H1 (cell line): ENCODE measurements around the gene NR2F2. TPM values are rescaled to one million over a fixed set of nuclear protein-coding genes. Genes with fewer than 3 reads are reported as not detected.

ENCODE experiments used
- CTCF ChIA-PET: fragments of 300-600 bp; sonication (Branson Sonifier 250); formaldehyde crosslinking; loops from one replicate; lab custom pipeline; 2021; ENCODE audit not compliant: partially characterized antibody; lab: Charles Lee
- POLR2A ChIA-PET: fragments of 300-600 bp; sonication (Branson Sonifier 250); formaldehyde crosslinking; loops from one replicate; lab custom pipeline; 2021; ENCODE audit warnings: inconsistent platforms; ENCODE audit not compliant: partially characterized antibody; lab: Charles Lee
- DNase-seq, 2 experiments: peaks; one replicate each; pipeline versions ENCODE4 v3.0.0 to v3.0.0-alpha.2; 2010 to 2022; ENCODE audit warnings: low spot score in 2 of 2, low read depth in 1 of 2, mixed read lengths in 1 of 2
- FAIRE-seq: peaks from 2 replicates; lab custom pipeline; 2011; peaks lifted over from hg19 to GRCh38; lab: Jason Lieb, UNC
- H2AFZ ChIP-seq: 2 replicates; pipeline ENCODE4 v1.8.1; 2012; ENCODE audit warnings: low read length, inconsistent platforms
- H2AK5ac ChIP-seq: 2 replicates; pipeline ENCODE4 v1.6.1; 2013; ENCODE audit warnings: low read depth, low read length
- H2BK120ac ChIP-seq: replicated peaks from 2 replicates; pipeline ENCODE3; 2013; ENCODE audit warnings: low read depth, low read length, inconsistent platforms
- H2BK12ac ChIP-seq: 2 replicates; pipeline ENCODE4 v1.6.1; 2013; ENCODE audit warnings: low read depth, low read length
- H2BK15ac ChIP-seq: 2 replicates; pipeline ENCODE4 v1.6.1; 2013; ENCODE audit warnings: low read length
- H2BK20ac ChIP-seq: 2 replicates; pipeline ENCODE4 v1.6.1; 2013; ENCODE audit warnings: low read length
- H2BK5ac ChIP-seq: 2 replicates; pipeline ENCODE4 v1.6.1; 2013; ENCODE audit warnings: low read depth, low read length
- H3K14ac ChIP-seq: 2 replicates; pipeline ENCODE4 v1.6.1; 2013; ENCODE audit warnings: inconsistent platforms; ENCODE audit not compliant: insufficient read length
- H3K18ac ChIP-seq: 2 replicates; pipeline ENCODE4 v1.6.1; 2013; ENCODE audit warnings: low read length; ENCODE audit errors: extremely low read depth
- H3K23ac ChIP-seq: 2 replicates; pipeline ENCODE4 v1.6.1; 2013; ENCODE audit warnings: inconsistent platforms; ENCODE audit not compliant: insufficient read length
- H3K23me2 ChIP-seq: 2 replicates; pipeline ENCODE4 v1.6.1; 2013; ENCODE audit warnings: low read depth, low read length
- H3K27ac ChIP-seq: 2 replicates; pipeline ENCODE4 v1.6.1; 2011; ENCODE audit warnings: low read depth, low read length, inconsistent platforms
- H3K27me3 ChIP-seq, 4 experiments: replicated peaks in 1 of 4; 1 replicate in 1 of 4; 2 replicates in 3 of 4; pipeline versions ENCODE4 v1.6.1 to v1.8.1; 2011 to 2013; ENCODE audit warnings: low read length in 3 of 4, mild to moderate bottlenecking in 3 of 4, inconsistent platforms in 2 of 4, mixed read lengths in 2 of 4, moderate library complexity in 1 of 4; ENCODE audit not compliant: control insufficient read depth in 3 of 4, insufficient read depth in 3 of 4; ENCODE audit errors: extremely low read depth in 1 of 4
- H3K36me3 ChIP-seq, 4 experiments: 2 replicates each; pipeline versions ENCODE4 v1.6.1 to v1.8.1; 2011 to 2013; ENCODE audit warnings: mild to moderate bottlenecking in 4 of 4, low read length in 3 of 4, moderate library complexity in 2 of 4, control low read depth in 1 of 4, inconsistent platforms in 1 of 4; ENCODE audit not compliant: insufficient read depth in 4 of 4, control insufficient read depth in 2 of 4
- H3K4ac ChIP-seq: replicated peaks from 2 replicates; pipeline ENCODE3; 2013; ENCODE audit warnings: low read length, low read depth, mixed read lengths, inconsistent platforms; ENCODE audit not compliant: insufficient read length
- H3K4me1 ChIP-seq, 4 experiments: replicated peaks in 1 of 4; 1 replicate in 1 of 4; 2 replicates in 3 of 4; pipeline versions ENCODE4 v1.6.1 to v1.8.1; 2011 to 2013; ENCODE audit warnings: low read length in 3 of 4, inconsistent platforms in 2 of 4, mixed read lengths in 1 of 4; ENCODE audit not compliant: insufficient read depth in 4 of 4, control insufficient read depth in 3 of 4
- H3K4me2 ChIP-seq, 2 experiments: 2 replicates each; pipeline versions ENCODE4 v1.6.1 to v1.8.1; 2011 to 2013; ENCODE audit warnings: low read depth in 2 of 2, low read length in 2 of 2, control low read depth in 1 of 2, inconsistent platforms in 1 of 2, mild to moderate bottlenecking in 1 of 2; ENCODE audit not compliant: insufficient read depth in 1 of 2
- H3K4me3 ChIP-seq, 4 experiments: fragments of 200-600, 300-600 bp in 1 of 4; sonication (generic), shearing (Covaris generic), sonication (Bioruptor Twin) in 1 of 4; 2 replicates each; pipeline versions ENCODE4 v1.5.1 to v1.8.1; 2011 to 2016; ENCODE audit warnings: low read length in 4 of 4, low read depth in 3 of 4, control low read depth in 2 of 4, inconsistent platforms in 2 of 4, mild to moderate bottlenecking in 2 of 4, mixed read lengths in 1 of 4, moderate library complexity in 1 of 4; ENCODE audit not compliant: insufficient read depth in 2 of 4; ENCODE audit errors: extremely low read depth in 1 of 4
- H3K56ac ChIP-seq: replicated peaks from 2 replicates; pipeline ENCODE3; 2013; ENCODE audit warnings: low read depth, mild to moderate bottlenecking, mixed read lengths, low read length, inconsistent platforms; ENCODE audit not compliant: insufficient read length
- H3K79me1 ChIP-seq: 2 replicates; pipeline ENCODE4 v1.6.1; 2013; ENCODE audit warnings: low read depth, low read length, control low read depth
- H3K79me2 ChIP-seq, 2 experiments: 2 replicates each; pipeline versions ENCODE4 v1.6.1 to v1.8.1; 2012 to 2013; ENCODE audit warnings: low read length in 2 of 2, mild to moderate bottlenecking in 2 of 2, inconsistent platforms in 1 of 2; ENCODE audit not compliant: insufficient read depth in 2 of 2, control insufficient read depth in 1 of 2
- H3K9ac ChIP-seq, 4 experiments: replicated peaks in 1 of 4; 1 replicate in 1 of 4; 2 replicates in 3 of 4; pipeline versions ENCODE4 v1.6.1 to v1.8.1; 2011 to 2013; ENCODE audit warnings: low read depth in 3 of 4, low read length in 3 of 4, control low read depth in 2 of 4, mild to moderate bottlenecking in 2 of 4, moderate library complexity in 2 of 4, inconsistent platforms in 1 of 4; ENCODE audit errors: extremely low read depth in 1 of 4
- H3K9me3 ChIP-seq, 2 experiments: 2 replicates each; pipeline versions ENCODE4 v1.6.1 to v1.8.1; 2012 to 2013; ENCODE audit warnings: mild to moderate bottlenecking in 2 of 2, moderate library complexity in 2 of 2, control low read depth in 1 of 2, inconsistent platforms in 1 of 2, low read depth in 1 of 2, low read length in 1 of 2, mixed read lengths in 1 of 2; ENCODE audit not compliant: insufficient read depth in 2 of 2
- H4K20me1 ChIP-seq, 2 experiments: replicated peaks in 1 of 2; 2 replicates each; pipeline versions ENCODE3 to v1.8.1; 2011 to 2013; ENCODE audit warnings: inconsistent platforms in 2 of 2, low read length in 2 of 2, mild to moderate bottlenecking in 1 of 2; ENCODE audit not compliant: insufficient read depth in 2 of 2, control insufficient read depth in 1 of 2
- H4K5ac ChIP-seq: 2 replicates; pipeline ENCODE4 v1.6.1; 2013; ENCODE audit warnings: low read length, low read depth, mixed read lengths, inconsistent platforms; ENCODE audit not compliant: insufficient read length
- H4K8ac ChIP-seq: 2 replicates; pipeline ENCODE4 v1.8.0; 2013; ENCODE audit warnings: mild to moderate bottlenecking, moderate library complexity, low read length, inconsistent platforms; ENCODE audit not compliant: insufficient read depth; ENCODE audit errors: extremely low read depth
- H4K91ac ChIP-seq: replicated peaks from 2 replicates; pipeline ENCODE3; 2013; ENCODE audit warnings: low read length, mixed read lengths, inconsistent platforms; ENCODE audit not compliant: insufficient read length
- CBX8 ChIP-seq: fragments of 300-800, 300-1000 bp; sonication (generic); IDR thresholded peaks from 2 replicates; pipeline ENCODE4 v1.7.1; 2016; ENCODE audit warnings: low read depth, low read length, borderline replicate concordance
- CHD2 ChIP-seq: IDR thresholded peaks from 2 replicates; pipeline ENCODE4 v1.6.1; 2012; ENCODE audit warnings: low read length, improper control_type of control experiment
- CREB1 ChIP-seq: IDR thresholded peaks from 2 replicates; pipeline ENCODE4 v1.6.1; 2012; ENCODE audit warnings: inconsistent platforms
- KDM4A ChIP-seq: IDR thresholded peaks from one replicate; pipeline ENCODE4 v1.7.1; 2012; ENCODE audit warnings: low read depth, mild to moderate bottlenecking, moderate library complexity, low read length, inconsistent platforms; ENCODE audit not compliant: severe bottlenecking
- NRF1 ChIP-seq: IDR thresholded peaks from 2 replicates; pipeline ENCODE4 v1.6.1; 2011; ENCODE audit warnings: mild to moderate bottlenecking, low read depth, low read length, improper control_type of control experiment
- POLR2AphosphoS5 ChIP-seq: IDR thresholded peaks from 2 replicates; pipeline ENCODE4 v1.6.1; 2011; ENCODE audit warnings: low read depth, low read length
- RBBP5 ChIP-seq: IDR thresholded peaks from 2 replicates; pipeline ENCODE4 v1.7.1; 2012; ENCODE audit warnings: low read depth, mild to moderate bottlenecking, inconsistent platforms, low read length, moderate library complexity, borderline replicate concordance
- RNF2 ChIP-seq: fragments of 200-900, 300-1000 bp; sonication (generic); IDR thresholded peaks from 2 replicates; pipeline ENCODE4 v1.7.1; 2016; ENCODE audit warnings: borderline replicate concordance, low read depth, mild to moderate bottlenecking, antibody characterized with exemption, low read length; ENCODE audit not compliant: poor library complexity, severe bottlenecking; ENCODE audit errors: missing control alignments
- SP1 ChIP-seq: IDR thresholded peaks from 2 replicates; pipeline ENCODE4 v1.6.1; 2011; ENCODE audit warnings: low read depth, low read length
- TAF1 ChIP-seq: IDR thresholded peaks from 2 replicates; pipeline ENCODE4 v1.6.1; 2011; ENCODE audit warnings: mild to moderate bottlenecking, low read depth, low read length
- YY1 ChIP-seq: IDR thresholded peaks from 2 replicates; pipeline ENCODE4 v1.6.1; 2011; ENCODE audit warnings: low read depth, mild to moderate bottlenecking, low read length
- WGBS, 2 experiments: shearing (Covaris generic) in 1 of 2; methylation state at CpG; one replicate each; pipeline versions ENCODE4 v1.1.6 to v1.1.7; 2013 to 2015; ENCODE audit warnings: low lambda C conversion rate in 2 of 2, mixed read lengths in 2 of 2, inconsistent platforms in 1 of 2, low coverage in 1 of 2, missing lambda C conversion rate in 1 of 2; ENCODE audit not compliant: insufficient replicate concordance in 2 of 2, insufficient coverage in 1 of 2, insufficient read length in 1 of 2; ENCODE audit errors: extremely low coverage in 1 of 2, missing lambda C conversion rate in 1 of 2; 5-methylcytosine and 5-hydroxymethylcytosine counted together
- polyA plus RNA-seq, 7 experiments: library from polyadenylated mRNA; depleted of rRNA in 3 of 7; stranded (reverse) in 5 of 7; unstranded in 2 of 7; fragments of >200 nt in 5 of 7; fragments of 200-250 nt in 2 of 7; gene quantifications; 1 replicate in 5 of 7; 2 replicates in 1 of 7; 4 replicates in 1 of 7; pipeline versions ENCODE4 v1.2.1 to v1.2.3, GENCODE V29; 2011 to 2013; ENCODE audit warnings: missing spikeins in 2 of 7, mixed read lengths in 2 of 7
- total RNA-seq: library from RNA; stranded (reverse); fragmentation: NEBNext Ultra II Directional; extraction: Animal tissue kit (Norgen Biotek cat#: 25700); gene quantifications from 2 replicates; pipeline ENCODE4 v1.2.1, GENCODE V29; 2021

Gene NR2F2
- total and polyA plus RNA-seq, 2 of the 8 experiments (the other 6 are each of a cell fraction or from before 2014, with no cell fraction given), result 0.03 TPM; not detected in 1

DNA sequence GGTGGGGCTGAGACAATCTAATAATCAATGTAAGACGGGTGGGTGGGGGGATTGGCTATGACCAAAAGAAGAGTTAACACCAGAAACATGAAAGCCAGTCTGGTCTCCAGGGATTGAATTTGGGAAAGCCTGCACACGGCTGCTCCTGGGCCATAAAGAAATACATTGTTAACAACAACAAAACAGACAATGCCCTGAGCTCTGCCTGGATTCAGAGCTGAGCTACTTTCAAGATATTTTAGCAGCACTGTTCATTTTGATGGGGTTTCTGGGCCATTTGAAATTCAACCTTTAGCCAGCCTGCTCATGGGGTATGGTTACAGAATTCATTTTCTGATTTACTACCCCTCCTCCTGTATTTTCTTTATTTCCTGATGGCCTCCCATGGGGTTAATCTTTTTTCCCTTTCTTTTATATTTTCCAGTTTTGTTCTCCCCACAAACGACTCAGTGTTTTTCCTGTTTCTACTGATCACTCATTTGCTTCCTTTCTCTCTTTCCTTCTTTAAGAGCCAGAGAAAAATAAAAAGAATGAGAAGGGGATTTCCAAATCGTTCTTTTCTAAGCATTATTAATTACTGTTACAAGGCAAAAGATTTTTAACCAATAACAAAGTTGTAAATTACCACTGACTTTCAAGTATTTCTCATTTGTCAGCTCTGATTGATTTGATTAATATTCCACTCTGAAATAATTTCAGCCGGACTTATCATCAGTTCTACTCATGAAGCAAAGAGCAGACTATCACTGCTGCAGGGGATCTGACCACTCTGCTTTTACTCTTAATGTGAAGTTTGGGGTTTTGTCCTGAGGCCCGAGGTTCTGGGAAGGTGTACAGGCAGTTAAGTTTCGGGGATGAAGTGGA lies 19.6 kb downstream of the NR2F2 start:
- no peak overlapping the region for H3K4me2 ChIP-seq
- peak; percentile 64 for TF ChIP-seq RNF2
- TF ChIP-seq RBBP5, result no peak
- no peak for TF ChIP-seq CREB1
- TF ChIP-seq CBX8, result 0 out of 2 replicates have a peak, but pooled peaks have one; percentile 46
- 0 out of 2 replicates have a peak, but pooled peaks have one; percentile 5 for TF ChIP-seq SP1
- TF ChIP-seq TAF1, result no peak
- TF ChIP-seq NRF1, result no peak
- no peak for TF ChIP-seq KDM4A
- TF ChIP-seq CHD2, result no peak
- no peak for TF ChIP-seq YY1
- no peak for TF ChIP-seq POLR2AphosphoS5

More for the DNA sequence above, 19.6 kb downstream of the NR2F2 start:
- H2AFZ ChIP-seq, result no peak overlapping the region
- H3K9me3 ChIP-seq, result no peaks in the 10 kb centered on the region
- H3K23ac ChIP-seq, result no peak overlapping the region
- peaks cover 5 to 32% of the 10 kb centered on the region in 2 experiments for H4K20me1 ChIP-seq
- no peaks in the 10 kb centered on the region for H3K79me1 ChIP-seq
- H2BK15ac ChIP-seq, result no peak overlapping the region
- CTCF ChIA-PET, result interaction anchor here (0.6 to 3.0 kb wide), 6 partner anchors 8 to 1169 kb away, joined by 3 to 12 read pairs (median 4); no protein-coding TSS in a partner anchor
- no peak overlapping the region for H3K18ac ChIP-seq
- H3K9ac ChIP-seq, result no peak overlapping the region
- POLR2A ChIA-PET, result interaction anchor here (1.7 kb wide), 1 partner anchor 10 kb away, joined by 6 read pairs; no protein-coding TSS in a partner anchor
- H3K79me2 ChIP-seq, result no peaks in the 10 kb centered on the region
- peaks cover 94 to 100% (median 99%) of the 10 kb centered on the region in 4 experiments for H3K27me3 ChIP-seq
- no peak for DNase-seq
- no peak overlapping the region for H3K14ac ChIP-seq
- no peak overlapping the region for H3K4me3 ChIP-seq
- H3K23me2 ChIP-seq, result peaks cover 7% of the 10 kb centered on the region; the same call in 1 of the 2 replicates
- no peak overlapping the region for H3K56ac ChIP-seq
- no peak for FAIRE-seq
- H2BK5ac ChIP-seq, result no peak overlapping the region
- peaks cover 14 to 30% (median 16%) of the 10 kb centered on the region in 4 experiments; a peak in 6 of 7 replicates for H3K4me1 ChIP-seq
- H2BK20ac ChIP-seq, result no peak overlapping the region
- H4K5ac ChIP-seq, result no peak overlapping the region
- no peak overlapping the region for H2BK120ac ChIP-seq
- no peak overlapping the region for H2BK12ac ChIP-seq
- no peak overlapping the region for H3K27ac ChIP-seq
- WGBS, 2 experiments, result 35% methylated on average over 7 of the region's 7 CpGs; no CpG with 5 or more reads in 1 of the 2 experiments
- H3K36me3 ChIP-seq, result no peaks in the 10 kb centered on the region; a peak in 1 of 8 replicates
- H4K8ac ChIP-seq, result no peak overlapping the region
- H2AK5ac ChIP-seq, result no peak overlapping the region
- H3K4ac ChIP-seq, result no peak overlapping the region
- H4K91ac ChIP-seq, result no peak overlapping the region
